Stimulated activated naive CD8-positive, alpha-beta T cell treated with anti-CD3 and anti-CD28 coated beads, Interleukin-15, Interleukin-2, amounts not matched to agents 100 U/mL and 50 U/mL, for 24 hours (primary cell): ENCODE results near the gene AHNAK.
"Not testable (repeated sequence)": the region's sequence is repeated elsewhere in the genome, so short reads cannot be mapped to it uniquely, and the experiment has no call there.

Source experiments
- ATAC-seq: fragments of 150-1000 bp; cut with Tn5 transposase; one replicate; pipeline ENCODE4 v1.10.0; 2021
- DNase-seq: peaks from one replicate; pipeline ENCODE4 v3.0.0; 2021

AHNAK gene

GRCh38 chr11:62572431-62572830 lies 25.8 kb upstream of the AHNAK start:
- DNase-seq (no peak), ATAC-seq (no peak)

- not testable (repeated sequence) for ATAC-seq
Observed at GRCh38 chr11:62571493-62571892, 24.9 kb upstream of the AHNAK start.

GRCh38 chr11:62570903-62571302 lies 24.3 kb upstream of the AHNAK start:
- DNase-seq = not testable (repeated sequence)

More at GRCh38 chr11:62571493-62571892, 24.9 kb upstream of the AHNAK start:
- DNase-seq = not testable (repeated sequence)

GRCh38 chr11:62569611-62570010 lies 23.0 kb upstream of the AHNAK start:
- no peak for DNase-seq
- no peak for ATAC-seq

More at GRCh38 chr11:62570903-62571302, 24.3 kb upstream of the AHNAK start:
- ATAC-seq = not testable (repeated sequence)

GRCh38 chr11:62567018-62567633 lies 20.5 kb upstream of the AHNAK start:
- ATAC-seq = no peak
- no peak for DNase-seq

- ATAC-seq (no peak), DNase-seq (no peak)
Observed at GRCh38 chr11:62566247-62566646, 19.6 kb upstream of the AHNAK start.

GRCh38 chr11:62565100-62565802 lies 18.6 kb upstream of the AHNAK start:
- ATAC-seq (no peak), DNase-seq (no peak)

GRCh38 chr11:62561677-62562230 lies 15.1 kb upstream of the AHNAK start:
- ATAC-seq, DNase-seq: not testable (repeated sequence)

GRCh38 chr11:62560566-62561103 lies 14.0 kb upstream of the AHNAK start:
- ATAC-seq (peak; percentile 37), DNase-seq (peak; percentile 81)

- ATAC-seq, DNase-seq: not testable (repeated sequence)
Observed at GRCh38 chr11:62559626-62560025, 13.0 kb upstream of the AHNAK start.

GRCh38 chr11:62559204-62559603 lies 12.6 kb upstream of the AHNAK start:
- ATAC-seq (no peak), DNase-seq (no peak)

GRCh38 chr11:62558669-62559068 lies 12.1 kb upstream of the AHNAK start:
- no peak for DNase-seq

GRCh38 chr11:62556875-62557631 lies 10.4 kb upstream of the AHNAK start:
- peak; percentile 67 for DNase-seq
- ATAC-seq = peak; percentile 26

More at GRCh38 chr11:62558669-62559068, 12.1 kb upstream of the AHNAK start:
- no peak for ATAC-seq

GRCh38 chr11:62556108-62556874 lies 9.7 kb upstream of the AHNAK start:
- peak; percentile 59 for ATAC-seq
- DNase-seq = peak; percentile 85

- peak; percentile 17 for ATAC-seq
- DNase-seq = peak; percentile 70
Observed at GRCh38 chr11:62555464-62556107, 9.0 kb upstream of the AHNAK start.

- DNase-seq (no peak), ATAC-seq (no peak)
Observed at GRCh38 chr11:62554387-62555167, 8.0 kb upstream of the AHNAK start.

- ATAC-seq (no peak), DNase-seq (no peak)
Observed at GRCh38 chr11:62553839-62554361, 7.3 kb upstream of the AHNAK start.

GRCh38 chr11:62553080-62553838 lies 6.7 kb upstream of the AHNAK start:
- ATAC-seq (peak; percentile 14), DNase-seq (peak; percentile 51)

- no peak for DNase-seq
- ATAC-seq = no peak
Observed at GRCh38 chr11:62552485-62553079, 6.0 kb upstream of the AHNAK start.
